AG04449 (cell line): ENCODE measurements around the gene CDK11A.
A peak's percentile ranks its signal among the peaks of the same experiment; 100 is the strongest.
"Not testable (repeated sequence)": the region's sequence is repeated elsewhere in the genome, so short reads cannot be mapped to it uniquely, and the experiment has no call there.

Source experiments
- CTCF ChIA-PET: fragments of 350-600 bp; formaldehyde crosslinking; extraction: SDS; loops from one replicate; lab custom pipeline; 2021; ENCODE audit warnings: antibody characterized with exemption; lab: Yijun Ruan, JAX
- POLR2A ChIA-PET: fragments of 400-600, 350-600 bp; formaldehyde crosslinking; extraction: SDS; loops from one replicate; lab custom pipeline; 2020; ENCODE audit warnings: antibody characterized with exemption, inconsistent platforms; lab: Yijun Ruan, JAX
- DNase-seq: peaks from one replicate; pipeline ENCODE4 v3.0.0-alpha.2; 2010; ENCODE audit warnings: low read depth, low spot score
- H3K4me3 ChIP-seq: 2 replicates; pipeline ENCODE4 v1.5.1; 2011; ENCODE audit warnings: low read depth, mild to moderate bottlenecking, control low read depth, low read length
- TF ChIP-seq, protein P1 (sequence below): IDR thresholded peaks from one replicate; pipeline ENCODE4 v1.5.1; 2011; ENCODE audit warnings: mild to moderate bottlenecking, moderate library complexity, low read length, control low read depth, inconsistent platforms; ENCODE audit not compliant: insufficient read depth; ENCODE audit errors: missing control alignments

The CDK11A gene

DNA sequence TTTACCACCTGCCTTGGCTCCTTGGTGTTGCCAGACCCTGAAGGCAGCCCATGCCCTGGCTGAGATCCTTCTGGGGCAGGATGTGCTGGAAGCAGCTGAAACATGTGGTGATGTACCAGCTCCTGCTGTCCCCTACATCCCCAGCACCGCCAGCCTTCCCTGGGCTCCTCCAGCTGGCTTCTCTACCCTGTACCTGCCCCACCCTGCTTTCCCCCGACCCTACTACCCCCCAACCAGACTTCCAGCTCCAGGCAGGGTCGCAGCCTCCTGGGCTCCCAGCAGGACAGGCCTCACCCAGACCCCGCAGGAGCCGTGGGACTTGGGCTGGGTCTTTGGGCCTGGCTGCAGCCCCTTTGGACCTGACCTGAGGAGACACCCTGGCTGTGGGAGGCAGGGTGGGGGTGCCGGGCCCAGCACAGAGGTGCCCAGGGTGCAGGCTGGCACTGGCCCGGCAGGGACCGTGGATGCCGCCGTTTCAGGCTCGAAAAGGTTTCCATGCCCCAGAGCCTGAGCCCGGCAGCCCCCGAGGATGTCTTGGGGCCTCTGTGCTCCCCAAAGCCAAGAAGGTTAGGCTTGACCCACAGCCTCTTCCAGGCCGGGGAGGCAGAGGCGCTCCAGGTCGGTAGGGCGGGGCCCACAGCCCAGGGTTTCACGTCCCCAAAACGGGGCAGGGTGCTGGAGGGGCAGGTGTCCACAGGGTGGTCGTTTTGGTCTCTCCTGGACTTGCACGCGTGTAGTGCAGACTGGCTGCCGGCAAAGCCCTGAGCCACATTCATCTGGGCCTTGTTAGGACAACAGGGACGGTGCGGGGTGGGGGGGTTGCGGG lies 26.6 kb downstream of the CDK11A start:
- POLR2A ChIA-PET, result interaction anchor here (0.6 kb wide), 1 partner anchor 74 kb away, joined by 3 read pairs; no protein-coding TSS in a partner anchor
- H3K4me3 ChIP-seq, CTCF ChIA-PET, DNase-seq: not testable (repeated sequence)

DNA sequence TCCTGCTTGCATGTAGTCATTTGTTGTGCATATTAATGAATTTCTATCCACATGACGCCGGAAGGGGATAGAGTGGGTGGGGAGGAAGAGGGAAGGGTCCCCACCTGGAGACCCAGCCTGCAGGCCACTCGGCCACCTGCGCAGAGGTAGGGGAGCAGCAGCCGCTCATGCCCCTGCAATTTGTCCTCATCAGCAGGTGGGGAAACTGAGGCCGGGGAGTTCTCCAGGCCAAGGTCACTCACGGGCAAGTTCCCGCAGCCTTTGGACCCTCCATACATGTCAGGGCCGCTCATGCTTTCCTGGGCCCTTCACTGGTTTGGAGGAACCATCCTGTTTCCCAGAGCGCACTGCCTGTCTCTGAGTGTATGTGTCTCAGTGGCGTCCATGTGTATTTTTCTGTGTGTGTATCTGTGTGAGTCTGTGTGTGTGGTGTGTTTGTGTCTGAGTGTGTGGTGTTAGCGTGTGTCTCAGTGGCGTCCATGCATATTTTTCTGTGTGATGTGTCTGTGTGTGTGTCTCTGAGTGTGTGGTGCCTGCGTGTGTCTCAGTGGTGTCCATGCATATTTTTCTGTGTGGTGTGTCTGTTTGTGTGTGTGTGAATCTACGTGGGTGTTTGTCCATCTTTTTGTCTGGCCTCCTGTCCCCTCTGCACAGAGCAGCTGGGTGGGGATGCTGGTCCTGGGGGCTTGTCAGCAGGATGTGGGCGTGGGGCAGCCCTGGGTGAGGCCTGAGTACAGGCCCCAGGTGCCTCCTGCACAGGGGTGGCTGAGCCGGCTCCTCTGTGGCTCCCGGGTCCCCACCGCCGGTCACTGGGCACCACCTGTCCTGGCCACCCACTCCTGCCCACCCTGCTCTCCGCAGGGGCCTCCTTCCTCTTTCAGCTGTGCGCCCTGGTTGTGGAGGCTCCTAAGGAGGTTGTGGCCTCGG lies 27.5 kb downstream of the CDK11A start:
- CTCF ChIA-PET, H3K4me3 ChIP-seq, DNase-seq: not testable (repeated sequence)
- POLR2A ChIA-PET, result interaction anchor here (0.6 kb wide), 1 partner anchor 75 kb away, joined by 3 read pairs; no protein-coding TSS in a partner anchor

GRCh38 chr1:1692714-1693647 lies 31.2 kb downstream of the CDK11A start, which contains the start of gene SLC35E2B:
TSS of gene SLC35E2B (minus strand) at chr1:1692795. CDS start at chr1:1676699, 16,096 bp downstream.
- CTCF ChIA-PET, POLR2A ChIA-PET: not testable (repeated sequence)
- DNase-seq, result peak; percentile 53
- H3K4me3 ChIP-seq, result peak within 1 kb of the TSS; percentile 56

GRCh38 chr1:1692324-1692713 lies 31.8 kb downstream of the CDK11A start:
- POLR2A ChIA-PET, DNase-seq, CTCF ChIA-PET: not testable (repeated sequence)
- H3K4me3 ChIP-seq, result peak overlapping the region; percentile 56

GRCh38 chr1:1691443-1691842 lies 32.7 kb downstream of the CDK11A start:
- CTCF ChIA-PET, DNase-seq, POLR2A ChIA-PET: not testable (repeated sequence)
- peak overlapping the region; percentile 44 for H3K4me3 ChIP-seq

DNA sequence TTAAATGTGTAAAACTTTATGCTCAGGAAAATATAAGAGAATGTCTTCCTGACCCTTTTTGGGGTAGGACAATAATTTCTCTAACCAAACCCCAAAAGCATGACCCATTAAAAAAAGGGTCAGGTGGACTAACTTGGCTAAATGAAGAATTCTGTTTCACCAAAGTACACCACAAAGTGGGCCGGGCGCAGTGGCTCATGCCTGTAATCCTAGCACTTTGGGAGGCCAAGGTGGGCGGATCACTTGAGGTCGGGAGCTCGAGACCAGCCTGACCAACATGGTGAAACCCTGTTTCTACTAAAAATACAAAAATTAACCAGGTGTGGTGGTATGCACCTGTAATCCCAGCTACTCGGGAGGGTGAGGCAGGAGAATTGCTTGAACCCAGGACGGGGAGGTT lies 34.6 kb downstream of the CDK11A start:
- DNase-seq, H3K4me3 ChIP-seq, CTCF ChIA-PET, POLR2A ChIA-PET: not testable (repeated sequence)

- no peak for DNase-seq
- CTCF ChIA-PET, result no interaction called here
- TF ChIP-seq, protein P1, sequence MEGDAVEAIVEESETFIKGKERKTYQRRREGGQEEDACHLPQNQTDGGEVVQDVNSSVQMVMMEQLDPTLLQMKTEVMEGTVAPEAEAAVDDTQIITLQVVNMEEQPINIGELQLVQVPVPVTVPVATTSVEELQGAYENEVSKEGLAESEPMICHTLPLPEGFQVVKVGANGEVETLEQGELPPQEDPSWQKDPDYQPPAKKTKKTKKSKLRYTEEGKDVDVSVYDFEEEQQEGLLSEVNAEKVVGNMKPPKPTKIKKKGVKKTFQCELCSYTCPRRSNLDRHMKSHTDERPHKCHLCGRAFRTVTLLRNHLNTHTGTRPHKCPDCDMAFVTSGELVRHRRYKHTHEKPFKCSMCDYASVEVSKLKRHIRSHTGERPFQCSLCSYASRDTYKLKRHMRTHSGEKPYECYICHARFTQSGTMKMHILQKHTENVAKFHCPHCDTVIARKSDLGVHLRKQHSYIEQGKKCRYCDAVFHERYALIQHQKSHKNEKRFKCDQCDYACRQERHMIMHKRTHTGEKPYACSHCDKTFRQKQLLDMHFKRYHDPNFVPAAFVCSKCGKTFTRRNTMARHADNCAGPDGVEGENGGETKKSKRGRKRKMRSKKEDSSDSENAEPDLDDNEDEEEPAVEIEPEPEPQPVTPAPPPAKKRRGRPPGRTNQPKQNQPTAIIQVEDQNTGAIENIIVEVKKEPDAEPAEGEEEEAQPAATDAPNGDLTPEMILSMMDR, result no peak
- H3K4me3 ChIP-seq, result no peak overlapping the region
- POLR2A ChIA-PET, result no interaction called here
These were observed 36.3 kb downstream of the CDK11A start for GRCh38 chr1:1687846-1688245.

DNA sequence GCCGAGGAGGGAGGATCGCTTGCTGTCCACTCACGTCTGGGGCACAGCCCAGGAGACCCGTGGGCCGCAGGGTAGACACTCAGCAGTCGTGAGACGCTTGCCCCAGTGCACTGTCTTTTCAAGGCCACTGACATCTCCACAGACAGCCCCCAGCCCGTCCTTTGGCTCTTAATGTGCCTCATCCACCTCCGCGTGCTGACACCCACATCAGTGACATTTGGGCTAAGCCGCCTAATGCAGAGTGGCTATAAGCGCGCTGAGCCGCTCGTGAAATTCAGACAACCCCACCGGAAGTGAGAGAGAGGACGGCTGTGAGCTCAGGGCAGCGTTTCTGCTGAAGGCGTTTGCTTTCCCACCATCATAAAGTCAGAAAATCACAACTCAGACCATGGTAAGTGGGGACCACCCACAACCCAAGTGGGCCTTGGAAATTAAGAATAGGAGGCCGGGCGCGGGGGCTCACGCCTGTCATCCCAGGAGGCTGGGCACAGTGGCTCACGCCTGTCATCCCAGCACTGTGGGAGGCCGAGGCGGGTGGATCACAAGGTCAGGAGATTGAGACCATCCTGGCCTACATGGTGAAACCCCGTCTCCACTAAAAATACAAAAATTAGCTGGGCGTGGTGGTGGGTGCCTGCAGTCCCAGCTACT lies 40.0 kb downstream of the CDK11A start:
- CTCF ChIA-PET, result interaction anchor here (1.0 kb wide), 1 partner anchor 19 kb away, joined by 3 read pairs; no protein-coding TSS in a partner anchor
- POLR2A ChIA-PET, result no interaction called here
- H3K4me3 ChIP-seq, result no peak overlapping the region
- no peak for DNase-seq
- TF ChIP-seq, protein P1, result no peak
